ENCODE results near the gene CHST5.

DNA sequence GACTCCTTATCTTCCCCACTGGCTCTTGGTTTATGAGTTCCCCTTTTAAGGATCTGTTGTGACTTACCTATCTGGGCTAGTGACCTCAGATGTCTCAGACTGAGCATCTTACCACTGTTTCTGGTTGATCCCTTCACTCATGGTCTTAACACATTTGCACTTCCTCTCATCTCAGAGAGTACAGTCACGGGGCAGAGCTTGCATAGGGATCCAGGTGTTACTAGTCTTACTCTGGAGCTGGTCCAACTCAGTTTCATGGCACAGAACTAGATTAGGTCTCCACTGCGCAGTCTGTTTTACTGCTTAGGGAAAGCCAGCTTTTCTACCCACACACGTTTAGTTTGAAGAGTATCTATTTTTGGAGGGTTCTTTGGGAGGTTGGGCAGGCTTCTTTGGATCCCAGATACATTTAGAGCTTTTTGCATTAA lies 40.5 kb upstream of the CHST5 start:
- TF ChIP-seq RFX5 (IDR thresholded peaks at IDR 0.05; ENCODE audit: low read length) (no peak), ELF1 (IDR thresholded peaks at IDR 0.05) (no peak), EZH2phosphoT487 (IDR thresholded peaks at IDR 0.05; ENCODE audit: borderline replicate concordance, low read depth) (no peak), SIN3A (IDR thresholded peaks at IDR 0.05; ENCODE audit: borderline replicate concordance, low read depth, low read length) (no peak), YY1 (IDR thresholded peaks at IDR 0.05; ENCODE audit: low read depth) (no peak), JUND (IDR thresholded peaks at IDR 0.05) (no peak), TCF12 (IDR thresholded peaks at IDR 0.05) (no peak), NFIC (IDR thresholded peaks at IDR 0.05; ENCODE audit: borderline replicate concordance) (no peak)
- TF ChIP-seq, protein P1, sequence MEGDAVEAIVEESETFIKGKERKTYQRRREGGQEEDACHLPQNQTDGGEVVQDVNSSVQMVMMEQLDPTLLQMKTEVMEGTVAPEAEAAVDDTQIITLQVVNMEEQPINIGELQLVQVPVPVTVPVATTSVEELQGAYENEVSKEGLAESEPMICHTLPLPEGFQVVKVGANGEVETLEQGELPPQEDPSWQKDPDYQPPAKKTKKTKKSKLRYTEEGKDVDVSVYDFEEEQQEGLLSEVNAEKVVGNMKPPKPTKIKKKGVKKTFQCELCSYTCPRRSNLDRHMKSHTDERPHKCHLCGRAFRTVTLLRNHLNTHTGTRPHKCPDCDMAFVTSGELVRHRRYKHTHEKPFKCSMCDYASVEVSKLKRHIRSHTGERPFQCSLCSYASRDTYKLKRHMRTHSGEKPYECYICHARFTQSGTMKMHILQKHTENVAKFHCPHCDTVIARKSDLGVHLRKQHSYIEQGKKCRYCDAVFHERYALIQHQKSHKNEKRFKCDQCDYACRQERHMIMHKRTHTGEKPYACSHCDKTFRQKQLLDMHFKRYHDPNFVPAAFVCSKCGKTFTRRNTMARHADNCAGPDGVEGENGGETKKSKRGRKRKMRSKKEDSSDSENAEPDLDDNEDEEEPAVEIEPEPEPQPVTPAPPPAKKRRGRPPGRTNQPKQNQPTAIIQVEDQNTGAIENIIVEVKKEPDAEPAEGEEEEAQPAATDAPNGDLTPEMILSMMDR (IDR thresholded peaks at IDR 0.05): no peak
- TF ChIP-seq, protein P2, sequence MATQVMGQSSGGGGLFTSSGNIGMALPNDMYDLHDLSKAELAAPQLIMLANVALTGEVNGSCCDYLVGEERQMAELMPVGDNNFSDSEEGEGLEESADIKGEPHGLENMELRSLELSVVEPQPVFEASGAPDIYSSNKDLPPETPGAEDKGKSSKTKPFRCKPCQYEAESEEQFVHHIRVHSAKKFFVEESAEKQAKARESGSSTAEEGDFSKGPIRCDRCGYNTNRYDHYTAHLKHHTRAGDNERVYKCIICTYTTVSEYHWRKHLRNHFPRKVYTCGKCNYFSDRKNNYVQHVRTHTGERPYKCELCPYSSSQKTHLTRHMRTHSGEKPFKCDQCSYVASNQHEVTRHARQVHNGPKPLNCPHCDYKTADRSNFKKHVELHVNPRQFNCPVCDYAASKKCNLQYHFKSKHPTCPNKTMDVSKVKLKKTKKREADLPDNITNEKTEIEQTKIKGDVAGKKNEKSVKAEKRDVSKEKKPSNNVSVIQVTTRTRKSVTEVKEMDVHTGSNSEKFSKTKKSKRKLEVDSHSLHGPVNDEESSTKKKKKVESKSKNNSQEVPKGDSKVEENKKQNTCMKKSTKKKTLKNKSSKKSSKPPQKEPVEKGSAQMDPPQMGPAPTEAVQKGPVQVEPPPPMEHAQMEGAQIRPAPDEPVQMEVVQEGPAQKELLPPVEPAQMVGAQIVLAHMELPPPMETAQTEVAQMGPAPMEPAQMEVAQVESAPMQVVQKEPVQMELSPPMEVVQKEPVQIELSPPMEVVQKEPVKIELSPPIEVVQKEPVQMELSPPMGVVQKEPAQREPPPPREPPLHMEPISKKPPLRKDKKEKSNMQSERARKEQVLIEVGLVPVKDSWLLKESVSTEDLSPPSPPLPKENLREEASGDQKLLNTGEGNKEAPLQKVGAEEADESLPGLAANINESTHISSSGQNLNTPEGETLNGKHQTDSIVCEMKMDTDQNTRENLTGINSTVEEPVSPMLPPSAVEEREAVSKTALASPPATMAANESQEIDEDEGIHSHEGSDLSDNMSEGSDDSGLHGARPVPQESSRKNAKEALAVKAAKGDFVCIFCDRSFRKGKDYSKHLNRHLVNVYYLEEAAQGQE (IDR thresholded peaks at IDR 0.05; ENCODE audit: low read depth, low read length): no peak
- TF ChIP-seq, protein P3, sequence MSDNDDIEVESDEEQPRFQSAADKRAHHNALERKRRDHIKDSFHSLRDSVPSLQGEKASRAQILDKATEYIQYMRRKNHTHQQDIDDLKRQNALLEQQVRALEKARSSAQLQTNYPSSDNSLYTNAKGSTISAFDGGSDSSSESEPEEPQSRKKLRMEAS (IDR thresholded peaks at IDR 0.05; ENCODE audit: low read depth): no peak

Data from SK-N-SH (cell line).